ENCODE measurements around the gene HEXD. TPM values are rescaled to one million over a fixed set of nuclear protein-coding genes. Genes with fewer than 3 reads are reported as not detected.

The HEXD gene
- total and polyA plus RNA-seq, 4 donors, result 5.6 to 19.9 (median 12.2) TPM

GRCh38 chr17:82375359-82376041, 42.6 kb upstream of the HEXD start:
- no peak overlapping the region for H3K9ac ChIP-seq (ENCODE audit: low read depth in 1 of 2, low read length in 2 of 2)
- no peaks in the 10 kb centered on the region for H3K36me3 ChIP-seq (ENCODE audit: control insufficient read depth in 4 of 4, insufficient read depth in 3 of 4, low read depth in 1 of 4, low read length in 3 of 4)
- no peaks in the 10 kb centered on the region for H3K9me3 ChIP-seq (ENCODE audit: control insufficient read depth in 4 of 4, low read length in 3 of 4)
- H3K27me3 ChIP-seq (ENCODE audit: control insufficient read depth in 4 of 4, insufficient read depth in 4 of 4, low read length in 3 of 4), result peaks cover 0 to 17% (median 6%) of the 10 kb centered on the region in 4 donors
- H3K4me1 ChIP-seq (ENCODE audit: control insufficient read depth in 4 of 4, insufficient read depth in 4 of 4, low read length in 3 of 4), result peaks cover 4 to 24% (median 14%) of the 10 kb centered on the region in 4 donors
- no peak for DNase-seq (ENCODE audit: low spot score)
- TF ChIP-seq, protein P1, sequence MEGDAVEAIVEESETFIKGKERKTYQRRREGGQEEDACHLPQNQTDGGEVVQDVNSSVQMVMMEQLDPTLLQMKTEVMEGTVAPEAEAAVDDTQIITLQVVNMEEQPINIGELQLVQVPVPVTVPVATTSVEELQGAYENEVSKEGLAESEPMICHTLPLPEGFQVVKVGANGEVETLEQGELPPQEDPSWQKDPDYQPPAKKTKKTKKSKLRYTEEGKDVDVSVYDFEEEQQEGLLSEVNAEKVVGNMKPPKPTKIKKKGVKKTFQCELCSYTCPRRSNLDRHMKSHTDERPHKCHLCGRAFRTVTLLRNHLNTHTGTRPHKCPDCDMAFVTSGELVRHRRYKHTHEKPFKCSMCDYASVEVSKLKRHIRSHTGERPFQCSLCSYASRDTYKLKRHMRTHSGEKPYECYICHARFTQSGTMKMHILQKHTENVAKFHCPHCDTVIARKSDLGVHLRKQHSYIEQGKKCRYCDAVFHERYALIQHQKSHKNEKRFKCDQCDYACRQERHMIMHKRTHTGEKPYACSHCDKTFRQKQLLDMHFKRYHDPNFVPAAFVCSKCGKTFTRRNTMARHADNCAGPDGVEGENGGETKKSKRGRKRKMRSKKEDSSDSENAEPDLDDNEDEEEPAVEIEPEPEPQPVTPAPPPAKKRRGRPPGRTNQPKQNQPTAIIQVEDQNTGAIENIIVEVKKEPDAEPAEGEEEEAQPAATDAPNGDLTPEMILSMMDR (IDR thresholded peaks at IDR 0.05; ENCODE audit: low read depth, low read length, missing input control), result no peak
- TF ChIP-seq, protein P2, sequence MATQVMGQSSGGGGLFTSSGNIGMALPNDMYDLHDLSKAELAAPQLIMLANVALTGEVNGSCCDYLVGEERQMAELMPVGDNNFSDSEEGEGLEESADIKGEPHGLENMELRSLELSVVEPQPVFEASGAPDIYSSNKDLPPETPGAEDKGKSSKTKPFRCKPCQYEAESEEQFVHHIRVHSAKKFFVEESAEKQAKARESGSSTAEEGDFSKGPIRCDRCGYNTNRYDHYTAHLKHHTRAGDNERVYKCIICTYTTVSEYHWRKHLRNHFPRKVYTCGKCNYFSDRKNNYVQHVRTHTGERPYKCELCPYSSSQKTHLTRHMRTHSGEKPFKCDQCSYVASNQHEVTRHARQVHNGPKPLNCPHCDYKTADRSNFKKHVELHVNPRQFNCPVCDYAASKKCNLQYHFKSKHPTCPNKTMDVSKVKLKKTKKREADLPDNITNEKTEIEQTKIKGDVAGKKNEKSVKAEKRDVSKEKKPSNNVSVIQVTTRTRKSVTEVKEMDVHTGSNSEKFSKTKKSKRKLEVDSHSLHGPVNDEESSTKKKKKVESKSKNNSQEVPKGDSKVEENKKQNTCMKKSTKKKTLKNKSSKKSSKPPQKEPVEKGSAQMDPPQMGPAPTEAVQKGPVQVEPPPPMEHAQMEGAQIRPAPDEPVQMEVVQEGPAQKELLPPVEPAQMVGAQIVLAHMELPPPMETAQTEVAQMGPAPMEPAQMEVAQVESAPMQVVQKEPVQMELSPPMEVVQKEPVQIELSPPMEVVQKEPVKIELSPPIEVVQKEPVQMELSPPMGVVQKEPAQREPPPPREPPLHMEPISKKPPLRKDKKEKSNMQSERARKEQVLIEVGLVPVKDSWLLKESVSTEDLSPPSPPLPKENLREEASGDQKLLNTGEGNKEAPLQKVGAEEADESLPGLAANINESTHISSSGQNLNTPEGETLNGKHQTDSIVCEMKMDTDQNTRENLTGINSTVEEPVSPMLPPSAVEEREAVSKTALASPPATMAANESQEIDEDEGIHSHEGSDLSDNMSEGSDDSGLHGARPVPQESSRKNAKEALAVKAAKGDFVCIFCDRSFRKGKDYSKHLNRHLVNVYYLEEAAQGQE (IDR thresholded peaks at IDR 0.05), result no peak
- TF ChIP-seq RXRA (IDR thresholded peaks at IDR 0.05), result no peak
- TF ChIP-seq ATF3 (IDR thresholded peaks at IDR 0.05), result no peak
- no peak for TF ChIP-seq HNF4G (IDR thresholded peaks at IDR 0.05)
- no peak for TF ChIP-seq FOXA1 (IDR thresholded peaks at IDR 0.05)
- TF ChIP-seq EGR1 (IDR thresholded peaks at IDR 0.05; ENCODE audit: low read depth in 2 of 2), result no peak
- no peak for TF ChIP-seq ZBTB33 (IDR thresholded peaks at IDR 0.05)
- TF ChIP-seq MAX (IDR thresholded peaks at IDR 0.05), result no peak
- no peak for TF ChIP-seq NR2F2 (IDR thresholded peaks at IDR 0.05)
- no peak for TF ChIP-seq YY1 (IDR thresholded peaks at IDR 0.05)
- TF ChIP-seq TAF1 (conservative IDR thresholded peaks at IDR 0.05), result no peak
- TF ChIP-seq GABPA (IDR thresholded peaks at IDR 0.05 in 1 of 2, conservative IDR thresholded peaks at IDR 0.05 in 1 of 2), result no peak
- TF ChIP-seq HNF4A (conservative IDR thresholded peaks at IDR 0.05), result no peak
- no peak for TF ChIP-seq FOXA2 (IDR thresholded peaks at IDR 0.05)
- no peak overlapping the region for H3K27ac ChIP-seq (ENCODE audit: low read depth in 1 of 2, low read length in 2 of 2)
- H3K4me3 ChIP-seq (ENCODE audit: low read depth in 1 of 3, low read length in 3 of 3), result no peak overlapping the region
- WGBS, result 64% methylated on average over 46 of the region's 46 CpGs

All from liver (tissue), 9 donors.